Gastrocnemius medialis (tissue), 4 donors: Measurements from ENCODE around the gene CDKAL1.

ENCODE experiments used
- CTCF ChIP-seq, 5 experiments: fragments of 450-650 bp in 3 of 5; fragments of 200-600 bp in 2 of 5; sonication (generic) in 2 of 5; IDR thresholded peaks in 4 of 5; conservative IDR thresholded peaks in 1 of 5; 1 replicate in 4 of 5; 2 replicates in 1 of 5; pipeline ENCODE4 v1.5.1; 2016 to 2019; ENCODE audit warnings: antibody characterized with exemption in 5 of 5, mild to moderate bottlenecking in 3 of 5, moderate library complexity in 3 of 5
- POLR2A ChIP-seq, 2 donors: fragments of 450-650 bp; IDR thresholded peaks; one replicate each; pipeline ENCODE4 v1.6.1; 2017; ENCODE audit warnings: antibody characterized with exemption in 2 of 2, mild to moderate bottlenecking in 2 of 2, moderate library complexity in 2 of 2

DNA sequence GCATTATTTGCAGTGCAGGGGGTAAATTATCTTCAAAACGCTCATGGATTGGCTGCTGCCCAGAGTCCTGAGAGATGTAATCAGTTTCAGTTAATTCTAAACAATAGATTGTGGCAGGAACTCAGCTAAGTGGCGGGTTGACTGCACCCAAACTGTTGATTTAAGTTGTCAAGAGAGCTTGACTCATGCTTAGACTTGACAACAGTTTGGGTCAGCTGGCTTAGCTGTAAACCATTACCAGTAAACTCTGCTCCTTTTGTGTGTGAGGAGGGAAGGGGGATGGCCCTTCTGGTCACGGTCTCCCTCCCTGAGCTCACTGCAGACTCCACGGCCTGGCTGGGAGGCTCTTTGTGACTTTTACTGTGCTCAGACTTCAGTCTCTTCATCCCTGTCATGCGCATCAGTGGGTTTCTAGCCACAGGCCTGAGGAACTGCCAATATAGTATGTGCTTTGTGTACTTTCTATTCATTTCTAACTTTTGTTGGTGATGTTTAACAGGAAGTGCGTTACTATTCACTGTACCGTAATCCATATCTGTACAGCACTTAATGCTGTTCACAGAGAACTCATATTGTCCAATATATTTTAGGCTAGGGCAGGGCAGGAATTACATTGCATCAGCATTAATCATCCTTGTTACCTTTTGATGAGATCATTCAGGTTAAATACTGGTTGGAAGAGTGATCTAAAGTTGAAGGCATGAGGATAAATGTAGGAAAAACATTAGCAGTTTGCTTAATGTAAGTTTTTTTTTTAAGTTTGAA, 488.3 kb downstream of the CDKAL1 start:
- TF ChIP-seq POLR2A (IDR thresholded peaks at IDR 0.05): no peak
- no peak for TF ChIP-seq CTCF (IDR thresholded peaks at IDR 0.05 in 4 of 5, conservative IDR thresholded peaks at IDR 0.05 in 1 of 5)
